Stimulated activated CD8-positive, alpha-beta memory T cell treated with anti-CD3 and anti-CD28 coated beads, Interleukin-7, amount 100 ng/mL, for 48 hours (primary cell): Measurements from ENCODE around the gene AGO3.
"Not testable (repeated sequence)": the region's sequence is repeated elsewhere in the genome, so short reads cannot be mapped to it uniquely, and the experiment has no call there.

Experiments
- DNase-seq, 2 donors: peaks; one replicate each; pipeline ENCODE4 v3.0.0-alpha.2; 2020; ENCODE audit warnings: low read depth in 1 of 2; ENCODE audit errors: extremely low read depth in 1 of 2

The AGO3 gene

DNA sequence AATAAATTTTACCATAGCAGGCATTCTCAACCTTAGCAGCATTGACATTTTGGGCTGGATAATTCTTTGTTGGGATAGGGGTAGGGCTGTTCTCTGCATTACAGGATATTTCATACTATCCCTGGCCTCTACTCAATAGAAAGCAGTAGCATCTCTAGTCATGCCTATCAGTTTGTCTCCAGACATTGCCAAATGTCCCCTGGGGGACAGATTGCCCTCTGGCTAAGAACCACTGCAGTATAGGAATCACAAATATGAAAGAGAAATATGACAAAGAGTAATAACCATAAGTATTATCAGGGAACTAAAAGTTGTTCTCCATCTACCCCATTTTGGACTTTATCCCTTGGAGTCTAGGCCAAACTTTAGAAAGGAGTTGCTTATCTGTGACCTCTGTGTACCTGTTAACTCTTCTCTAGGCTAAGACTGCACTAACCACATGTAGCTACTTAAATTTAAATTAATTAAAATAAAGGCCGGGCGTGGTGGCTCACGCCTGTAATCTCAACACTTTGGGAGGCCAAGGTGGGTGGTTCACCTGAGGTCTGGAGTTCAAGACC, 76.1 kb downstream of the AGO3 start:
- no peak for DNase-seq

GRCh38 chr1:36007741-36008140, 76.8 kb downstream of the AGO3 start:
- DNase-seq = no peak

DNA sequence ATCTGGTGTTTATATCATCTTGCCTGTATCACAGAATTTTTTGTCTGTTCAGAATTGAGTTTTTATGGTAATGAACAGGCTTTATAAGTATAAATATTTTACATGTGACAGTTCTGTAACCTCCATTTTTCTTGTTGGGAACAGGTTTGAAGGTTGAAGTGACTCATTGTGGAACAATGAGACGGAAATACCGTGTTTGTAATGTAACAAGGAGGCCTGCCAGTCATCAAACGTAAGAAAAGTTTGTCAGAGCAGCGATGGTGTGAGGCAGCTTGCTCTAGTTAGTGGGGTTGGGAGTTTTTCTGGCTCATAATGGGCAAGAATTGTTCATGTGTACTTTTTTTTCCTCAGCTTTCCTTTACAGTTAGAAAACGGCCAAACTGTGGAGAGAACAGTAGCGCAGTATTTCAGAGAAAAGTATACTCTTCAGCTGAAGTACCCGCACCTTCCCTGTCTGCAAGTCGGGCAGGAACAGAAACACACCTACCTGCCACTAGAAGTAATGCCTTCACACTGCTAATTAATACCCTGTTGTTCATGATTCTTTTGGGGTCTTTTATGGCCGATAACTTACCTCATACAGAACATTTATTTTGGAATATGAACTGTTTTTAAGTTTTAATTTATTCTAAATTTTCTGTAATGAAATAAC, 77.8 kb downstream of the AGO3 start:
- DNase-seq = no peak

- no peak for DNase-seq
These were observed 83.9 kb downstream of the AGO3 start for GRCh38 chr1:36014722-36015220.

- no peak for DNase-seq
These were observed 85.8 kb downstream of the AGO3 start for GRCh38 chr1:36016686-36017085.

- no peak for DNase-seq
These were observed 92.3 kb downstream of the AGO3 start for GRCh38 chr1:36023098-36023769.

GRCh38 chr1:36024024-36024423, 93.1 kb downstream of the AGO3 start:
- not testable (repeated sequence) for DNase-seq

- DNase-seq = no peak
These were observed 93.9 kb downstream of the AGO3 start for GRCh38 chr1:36024847-36025246.

DNA sequence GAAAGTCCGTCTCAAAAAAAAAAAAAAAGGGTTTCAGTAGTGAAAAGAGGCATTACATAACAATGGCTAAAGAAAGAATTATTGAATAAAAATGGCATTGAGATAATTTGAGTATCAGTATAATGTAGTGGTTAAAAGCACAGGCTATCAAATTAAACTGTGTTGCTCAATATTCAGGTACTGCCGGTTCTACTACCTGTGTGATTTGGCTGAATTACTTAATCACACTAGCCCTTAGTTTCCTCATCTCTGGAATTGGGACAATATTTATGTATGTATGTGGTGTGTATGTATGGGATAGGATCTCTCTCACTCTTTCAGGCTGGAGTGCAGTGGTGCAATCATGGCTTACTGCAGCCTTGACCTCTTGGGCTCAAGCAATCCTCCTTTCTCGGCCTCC, 96.9 kb downstream of the AGO3 start:
- no peak for DNase-seq

DNA sequence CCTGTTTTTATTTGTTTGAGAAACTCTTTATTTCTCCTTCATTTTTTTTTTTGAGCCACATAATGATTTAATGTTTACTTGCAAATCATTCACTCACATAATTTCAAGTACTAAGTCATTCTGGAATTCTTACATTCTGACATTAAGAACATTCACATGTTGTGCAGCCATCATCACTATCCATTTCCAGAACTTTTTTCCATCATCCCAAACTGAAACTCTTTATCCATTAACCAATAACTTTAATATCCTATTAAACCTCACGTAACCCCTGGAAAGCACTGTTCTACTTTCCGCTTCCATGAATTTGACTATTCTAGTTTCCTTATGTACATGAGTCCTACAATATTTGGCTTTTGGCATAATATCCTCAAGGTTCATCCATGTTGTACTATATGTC, 100.5 kb downstream of the AGO3 start:
- DNase-seq = no peak

DNA sequence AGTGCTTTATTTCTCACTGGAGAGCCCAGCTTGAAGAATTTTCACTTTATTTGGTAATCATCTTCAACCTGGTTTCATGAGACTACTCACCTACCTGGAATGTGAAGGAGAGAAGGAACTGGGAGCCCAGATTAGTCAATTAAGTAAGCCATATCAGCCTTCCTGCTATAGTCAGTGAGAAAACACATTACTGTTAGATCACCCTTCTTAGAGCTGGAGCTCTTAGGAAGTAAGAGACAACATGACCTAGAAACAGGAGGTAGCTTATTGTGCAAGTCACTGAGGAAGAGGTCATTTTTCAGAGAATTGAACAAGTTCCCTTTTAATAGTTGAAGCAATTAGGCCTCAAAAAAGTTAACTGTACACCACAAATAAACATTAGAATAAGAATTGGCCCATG, 103.8 kb downstream of the AGO3 start:
- no peak for DNase-seq

- no peak for DNase-seq
These were observed 104.2 kb downstream of the AGO3 start for GRCh38 chr1:36035154-36035553.

GRCh38 chr1:36040238-36040637, 109.3 kb downstream of the AGO3 start:
- no peak for DNase-seq

DNA sequence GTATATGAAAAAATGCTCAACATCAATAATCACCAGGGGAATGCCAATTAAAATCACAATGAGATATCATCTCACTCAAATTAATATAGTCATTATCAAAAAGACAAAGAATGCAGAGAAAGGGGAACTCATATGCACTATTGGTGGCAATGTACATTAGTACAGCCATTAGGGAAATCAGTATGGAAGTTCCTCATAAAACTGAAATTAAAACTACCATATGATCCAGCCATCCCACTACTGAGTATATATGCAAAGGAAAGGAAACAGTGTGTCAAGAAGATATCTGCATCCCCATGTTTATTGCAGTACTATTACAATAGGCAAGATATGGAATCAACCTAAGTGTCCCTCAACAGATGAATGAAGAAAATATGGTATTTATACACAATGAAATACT, 120.9 kb downstream of the AGO3 start:
- DNase-seq = no peak

DNA sequence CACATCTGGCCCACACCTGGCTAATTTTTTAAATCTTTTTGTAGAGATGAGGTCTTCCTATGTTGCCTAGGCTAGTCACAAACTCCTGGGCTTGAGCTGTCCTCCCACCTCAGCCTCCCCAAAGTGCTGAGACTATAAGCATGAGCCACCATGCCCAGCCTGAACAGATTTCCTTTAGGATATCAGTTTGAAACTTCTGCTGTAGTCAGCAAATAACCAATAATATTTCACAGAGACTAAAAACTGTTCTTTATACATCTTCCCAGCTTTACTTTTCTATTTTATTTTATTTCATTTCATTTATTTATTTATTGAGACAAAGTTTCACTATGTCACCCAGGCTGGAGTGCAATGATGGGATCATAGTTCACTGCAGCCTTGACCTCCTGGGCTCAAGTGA, 123.1 kb downstream of the AGO3 start:
- DNase-seq = no peak

GRCh38 chr1:36055706-36056105, 124.8 kb downstream of the AGO3 start:
- no peak for DNase-seq

- DNase-seq = no peak
These were observed 131.4 kb downstream of the AGO3 start for GRCh38 chr1:36062315-36062714.

DNA sequence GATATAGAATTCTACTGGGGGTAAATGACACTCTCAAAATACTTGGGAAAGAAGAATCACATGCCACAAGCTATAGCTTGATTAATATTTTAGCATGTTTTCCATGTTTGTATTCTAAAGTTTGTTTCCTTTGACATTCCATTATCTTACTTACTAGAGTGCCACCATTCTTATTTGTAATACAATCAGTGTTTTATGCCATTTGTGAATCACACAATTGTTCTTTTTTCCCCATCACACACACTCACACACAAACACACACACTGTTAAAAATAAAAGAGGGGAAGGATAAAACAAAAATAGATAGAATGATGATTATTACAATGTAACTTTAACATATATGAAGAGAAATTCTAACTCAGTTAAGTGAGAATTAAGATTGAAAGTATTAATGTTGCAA, 137.0 kb downstream of the AGO3 start:
- DNase-seq = no peak

GRCh38 chr1:36068866-36069265, 138.0 kb downstream of the AGO3 start:
- no peak for DNase-seq

DNA sequence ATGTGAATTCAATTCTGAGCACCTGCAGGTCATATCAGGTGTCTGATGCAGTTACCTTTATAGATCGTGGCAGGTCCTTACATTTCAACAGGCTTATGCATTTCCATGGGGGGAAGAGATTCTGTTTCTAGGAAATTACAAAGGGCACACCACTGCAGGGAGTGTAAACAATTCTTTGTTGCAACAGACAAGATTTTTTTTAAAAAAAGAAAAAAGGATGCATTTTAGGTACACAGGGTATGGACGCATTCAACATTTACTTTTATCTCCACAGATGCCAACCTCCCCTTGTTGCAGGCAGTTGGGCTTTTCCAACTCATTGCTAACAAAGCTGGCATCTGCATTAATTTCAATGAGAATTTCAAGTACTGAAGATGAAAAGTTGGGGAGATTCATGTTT, 139.4 kb downstream of the AGO3 start:
- no peak for DNase-seq

DNA sequence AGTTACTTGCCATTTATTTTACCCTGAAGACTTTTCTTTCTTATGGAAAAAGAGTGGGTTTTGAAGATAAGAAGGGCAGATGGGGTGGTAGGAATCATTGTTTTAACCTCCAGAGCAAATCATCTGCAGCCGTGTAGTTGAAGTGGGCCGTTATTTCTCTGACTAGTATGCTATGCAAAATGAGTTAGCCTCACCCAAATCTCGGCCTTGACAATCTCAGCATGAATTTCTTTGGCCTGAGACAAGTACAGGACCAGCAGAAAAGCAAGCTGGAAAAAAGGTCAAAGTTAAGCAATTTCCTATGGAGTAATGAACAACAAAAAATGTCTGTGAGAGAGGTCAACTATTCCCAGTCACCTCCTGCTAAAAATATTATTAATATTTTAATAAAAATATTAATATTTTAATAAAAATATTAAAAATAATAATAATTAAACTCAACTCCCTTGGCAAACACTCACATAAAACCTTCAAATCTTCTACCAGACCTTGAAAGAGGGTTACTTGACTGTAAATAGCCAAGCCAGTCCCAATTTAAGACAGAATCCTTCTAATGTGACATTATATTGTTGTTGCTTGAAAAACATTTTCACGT, 146.2 kb downstream of the AGO3 start:
- DNase-seq = no peak

GRCh38 chr1:36080236-36080635, 149.3 kb downstream of the AGO3 start:
- DNase-seq = no peak
